Astrocyte of the spinal cord (primary cell): ENCODE data around the gene FGF21.

ENCODE experiments used
- DNase-seq: peaks from one replicate; pipeline ENCODE4 v3.0.0; 2011; ENCODE audit warnings: low read depth, low spot score
- H3K4me3 ChIP-seq: 2 replicates; pipeline ENCODE4 v1.5.1; 2011; ENCODE audit warnings: low read depth, mild to moderate bottlenecking, low read length, moderate library complexity
- in situ Hi-C: cut with HindIII; loops from 2 replicates; pipeline ENCODE4 v1.10.0; 2017; ENCODE audit warnings: low sequenced_read_pairs
- TF ChIP-seq, protein P1 (sequence below): IDR thresholded peaks from 2 replicates; pipeline ENCODE4 v1.5.1; 2012; ENCODE audit warnings: low read depth, mild to moderate bottlenecking, low read length, inconsistent platforms

Gene FGF21

DNA sequence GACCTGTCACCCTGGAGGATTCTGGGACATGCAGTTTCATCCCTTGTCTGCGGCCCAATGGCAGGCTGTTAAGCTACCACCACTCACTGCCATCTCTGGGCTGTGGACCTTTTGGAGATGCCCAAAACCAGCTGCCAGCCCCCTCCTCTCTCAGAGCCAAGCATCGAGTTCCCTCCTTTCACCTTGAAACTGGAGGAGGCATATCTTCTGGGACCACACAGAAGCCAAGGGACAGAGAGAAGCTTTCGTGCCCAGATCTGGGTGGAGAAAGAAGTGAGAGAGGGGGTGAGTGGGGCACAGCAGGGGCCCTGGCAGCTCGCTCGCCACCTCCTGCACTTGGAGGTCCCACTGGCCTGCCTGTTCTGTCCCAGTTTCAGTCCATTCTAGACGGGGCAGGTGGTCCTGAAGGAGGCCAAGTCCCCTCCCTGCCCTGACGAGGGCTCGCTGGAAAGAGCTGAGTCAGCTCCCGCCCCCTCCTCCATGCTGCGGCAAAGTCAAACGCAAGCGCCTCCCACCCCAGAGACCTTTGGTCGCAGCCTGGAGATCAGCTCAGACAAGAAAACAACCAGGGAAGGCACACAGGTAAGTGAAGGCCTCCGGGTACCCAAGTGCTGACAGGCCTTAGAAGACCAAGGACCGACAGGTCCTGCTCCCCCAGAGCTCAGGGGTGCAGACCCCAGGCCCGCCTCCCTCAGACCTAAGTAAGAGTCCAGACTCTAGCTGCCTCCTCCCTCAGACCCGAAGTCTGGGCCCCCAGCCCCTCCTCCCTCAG is 51.7 kb downstream of the FGF21 start:
- TF ChIP-seq, protein P1, sequence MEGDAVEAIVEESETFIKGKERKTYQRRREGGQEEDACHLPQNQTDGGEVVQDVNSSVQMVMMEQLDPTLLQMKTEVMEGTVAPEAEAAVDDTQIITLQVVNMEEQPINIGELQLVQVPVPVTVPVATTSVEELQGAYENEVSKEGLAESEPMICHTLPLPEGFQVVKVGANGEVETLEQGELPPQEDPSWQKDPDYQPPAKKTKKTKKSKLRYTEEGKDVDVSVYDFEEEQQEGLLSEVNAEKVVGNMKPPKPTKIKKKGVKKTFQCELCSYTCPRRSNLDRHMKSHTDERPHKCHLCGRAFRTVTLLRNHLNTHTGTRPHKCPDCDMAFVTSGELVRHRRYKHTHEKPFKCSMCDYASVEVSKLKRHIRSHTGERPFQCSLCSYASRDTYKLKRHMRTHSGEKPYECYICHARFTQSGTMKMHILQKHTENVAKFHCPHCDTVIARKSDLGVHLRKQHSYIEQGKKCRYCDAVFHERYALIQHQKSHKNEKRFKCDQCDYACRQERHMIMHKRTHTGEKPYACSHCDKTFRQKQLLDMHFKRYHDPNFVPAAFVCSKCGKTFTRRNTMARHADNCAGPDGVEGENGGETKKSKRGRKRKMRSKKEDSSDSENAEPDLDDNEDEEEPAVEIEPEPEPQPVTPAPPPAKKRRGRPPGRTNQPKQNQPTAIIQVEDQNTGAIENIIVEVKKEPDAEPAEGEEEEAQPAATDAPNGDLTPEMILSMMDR: no peak
- in situ Hi-C loops: no loop called here
- DNase-seq: no peak
- H3K4me3 ChIP-seq: no peak overlapping the region

DNA sequence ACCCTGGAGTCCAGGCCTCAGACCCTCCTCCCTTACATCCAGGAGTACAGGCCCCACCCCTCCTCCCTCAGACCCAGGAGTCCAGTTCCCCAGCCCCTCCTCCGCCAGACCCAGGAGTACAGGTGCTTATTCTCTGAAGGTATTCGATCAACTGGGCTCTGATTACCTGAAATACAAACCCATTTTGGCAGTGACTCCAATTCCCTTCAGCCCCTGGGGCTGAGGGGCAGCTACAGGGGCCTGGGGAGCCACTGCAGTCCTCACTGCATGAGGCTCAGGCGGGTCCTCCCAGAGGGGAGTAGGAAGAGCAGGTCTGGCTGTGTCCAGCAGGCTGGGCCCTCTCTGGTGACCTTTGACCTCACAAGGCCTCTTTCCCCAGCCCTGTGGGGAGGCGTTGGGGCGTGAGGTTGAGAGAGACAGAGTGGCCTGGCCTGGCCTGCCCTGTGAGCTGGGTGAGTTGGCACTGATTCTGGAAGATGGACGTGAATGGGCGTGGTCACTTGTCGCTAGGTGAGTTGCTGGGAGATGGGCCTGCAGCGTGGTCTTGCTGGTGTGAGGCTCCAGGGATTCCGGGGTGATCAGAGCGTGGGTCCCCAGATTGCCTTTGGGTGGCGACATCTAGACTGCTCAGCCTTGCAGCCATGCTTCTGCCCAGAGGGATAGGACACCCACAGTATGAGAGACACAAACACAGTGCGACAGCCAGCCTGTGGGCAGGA is 52.4 kb downstream of the FGF21 start:
- no peak overlapping the region for H3K4me3 ChIP-seq
- in situ Hi-C loops: no loop called here
- no peak for DNase-seq
- TF ChIP-seq, protein P1: no peak
